Measurements from ENCODE around the gene ALG14. TPM values are rescaled to one million over a fixed set of nuclear protein-coding genes. Genes with fewer than 3 reads are reported as not detected.

The ALG14 gene
- total RNA-seq, 1 donor from 2014 or later: 4.6 TPM

DNA sequence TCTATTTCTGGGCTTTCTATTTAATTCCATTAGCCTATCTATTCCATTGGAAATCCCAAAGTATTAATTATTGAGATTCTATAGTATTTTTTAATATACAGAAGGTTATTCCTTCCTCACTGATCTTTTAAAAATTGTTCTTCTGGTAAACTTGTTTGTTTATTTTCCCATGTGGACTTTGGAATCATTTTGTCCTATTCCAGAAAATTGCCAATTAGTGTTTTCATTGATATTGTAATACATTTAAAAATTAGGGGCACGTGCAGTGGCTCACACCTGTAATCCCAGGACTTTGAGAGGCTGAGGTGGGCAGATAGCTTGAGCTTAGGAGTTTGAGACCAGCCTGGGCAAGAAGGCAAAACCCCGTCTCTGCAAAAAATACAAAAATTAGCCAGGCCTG lies 36.0 kb upstream of the ALG14 start:
- Histone ChIP-seq H3K36me3 (no peaks in the 10 kb centered on the region), H3K9me3 (no peaks in the 10 kb centered on the region), H3K27ac (no peak overlapping the region), H3K4me3 (no peak overlapping the region), H3K4me1 (no peaks in the 10 kb centered on the region), H3K27me3 (ENCODE audit: low read depth) (no peaks in the 10 kb centered on the region)
- DNase-seq (no peak), ATAC-seq (no peak)
- TF ChIP-seq, protein P1, sequence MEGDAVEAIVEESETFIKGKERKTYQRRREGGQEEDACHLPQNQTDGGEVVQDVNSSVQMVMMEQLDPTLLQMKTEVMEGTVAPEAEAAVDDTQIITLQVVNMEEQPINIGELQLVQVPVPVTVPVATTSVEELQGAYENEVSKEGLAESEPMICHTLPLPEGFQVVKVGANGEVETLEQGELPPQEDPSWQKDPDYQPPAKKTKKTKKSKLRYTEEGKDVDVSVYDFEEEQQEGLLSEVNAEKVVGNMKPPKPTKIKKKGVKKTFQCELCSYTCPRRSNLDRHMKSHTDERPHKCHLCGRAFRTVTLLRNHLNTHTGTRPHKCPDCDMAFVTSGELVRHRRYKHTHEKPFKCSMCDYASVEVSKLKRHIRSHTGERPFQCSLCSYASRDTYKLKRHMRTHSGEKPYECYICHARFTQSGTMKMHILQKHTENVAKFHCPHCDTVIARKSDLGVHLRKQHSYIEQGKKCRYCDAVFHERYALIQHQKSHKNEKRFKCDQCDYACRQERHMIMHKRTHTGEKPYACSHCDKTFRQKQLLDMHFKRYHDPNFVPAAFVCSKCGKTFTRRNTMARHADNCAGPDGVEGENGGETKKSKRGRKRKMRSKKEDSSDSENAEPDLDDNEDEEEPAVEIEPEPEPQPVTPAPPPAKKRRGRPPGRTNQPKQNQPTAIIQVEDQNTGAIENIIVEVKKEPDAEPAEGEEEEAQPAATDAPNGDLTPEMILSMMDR (IDR thresholded peaks at IDR 0.05): no peak
- intact Hi-C loops (cut with DNase I): no loop called here

DNA sequence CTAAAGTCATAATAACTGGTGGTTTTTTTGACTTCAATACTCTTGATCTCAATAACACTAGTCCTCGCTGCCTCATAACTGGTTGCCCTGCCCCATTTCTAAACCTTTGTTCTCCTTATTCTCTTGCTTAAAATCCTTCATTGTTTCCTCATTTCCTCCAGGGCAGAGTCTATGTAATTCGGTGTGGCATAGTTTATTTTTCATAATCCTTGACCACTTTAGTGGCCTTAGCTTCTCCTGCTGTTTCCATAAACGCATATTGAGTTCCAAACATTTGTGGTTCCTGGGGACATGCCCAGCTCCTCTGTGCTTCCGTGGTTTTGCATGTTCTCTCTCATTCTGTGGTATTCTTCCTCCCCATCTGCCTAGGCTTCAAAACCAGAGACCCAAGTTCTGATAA lies 25.4 kb upstream of the ALG14 start:
- no peaks in the 10 kb centered on the region for H3K36me3 ChIP-seq
- DNase-seq (no peak), ATAC-seq (peak; percentile 41 to 64)
- H3K9me3 ChIP-seq: no peaks in the 10 kb centered on the region
- H3K4me1 ChIP-seq: no peaks in the 10 kb centered on the region
- no peak overlapping the region for H3K27ac ChIP-seq
- intact Hi-C loops (cut with DNase I): no loop called here
- no peak overlapping the region for H3K4me3 ChIP-seq
- H3K27me3 ChIP-seq (ENCODE audit: low read depth): no peaks in the 10 kb centered on the region
- TF ChIP-seq, protein P1 (IDR thresholded peaks at IDR 0.05): no peak

DNA sequence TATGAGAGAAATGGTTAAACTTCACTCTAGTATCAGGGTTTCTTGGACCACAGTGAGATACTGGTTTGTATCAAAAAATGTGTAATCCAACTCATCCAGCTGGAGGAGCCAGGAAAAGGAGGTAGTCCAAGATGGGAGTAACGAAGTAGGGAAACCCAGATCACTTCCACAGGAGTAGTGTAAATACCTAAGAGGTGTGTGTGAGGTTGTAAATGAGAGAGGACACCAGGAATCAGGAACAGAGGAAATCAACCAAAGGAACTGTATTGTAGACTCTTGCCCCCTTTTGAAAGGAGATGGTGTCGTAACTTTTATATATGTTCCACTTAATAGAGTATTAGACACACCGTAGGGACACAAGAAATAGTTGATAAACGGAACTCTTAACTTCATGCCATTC lies 24.7 kb upstream of the ALG14 start:
- intact Hi-C loops (cut with DNase I): no loop called here
- no peak for ATAC-seq
- Histone ChIP-seq H3K36me3 (no peaks in the 10 kb centered on the region), H3K27ac (no peak overlapping the region), H3K4me3 (no peak overlapping the region), H3K9me3 (no peaks in the 10 kb centered on the region), H3K4me1 (no peaks in the 10 kb centered on the region), H3K27me3 (ENCODE audit: low read depth) (no peaks in the 10 kb centered on the region)
- no peak for DNase-seq
- TF ChIP-seq, protein P1 (IDR thresholded peaks at IDR 0.05): no peak

DNA sequence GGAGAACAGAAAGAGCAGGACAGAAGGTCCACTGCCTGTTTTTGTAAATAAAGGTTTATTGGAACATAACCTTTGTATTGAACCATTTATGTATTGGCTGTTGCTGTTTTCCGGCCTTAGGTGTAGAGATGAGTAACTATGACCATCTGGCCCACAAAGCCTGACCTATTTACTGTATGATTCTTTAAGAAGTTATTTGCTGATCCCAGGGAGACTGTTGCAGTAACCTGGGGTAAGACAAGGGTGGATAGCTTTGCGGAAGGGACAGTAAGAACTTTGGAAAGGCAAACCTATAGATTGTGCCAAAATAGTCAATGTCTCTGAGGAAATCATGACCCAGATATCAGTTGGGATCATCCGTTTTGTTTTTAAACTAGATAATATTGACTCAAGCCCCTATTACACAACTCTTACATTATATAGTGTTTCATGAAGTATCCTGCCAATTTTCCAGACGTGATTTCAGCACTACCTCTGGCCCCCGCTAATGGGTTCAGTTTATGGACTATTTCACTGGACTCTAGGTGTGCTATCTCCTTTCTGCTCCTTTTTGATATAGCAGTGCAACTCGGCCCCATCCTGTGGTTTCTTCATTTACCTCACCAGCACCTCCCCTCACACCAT lies 23.6 kb upstream of the ALG14 start:
- DNase-seq: no peak
- H3K4me1 ChIP-seq: no peaks in the 10 kb centered on the region
- no peaks in the 10 kb centered on the region for H3K9me3 ChIP-seq
- no peak overlapping the region for H3K27ac ChIP-seq
- intact Hi-C loops (cut with DNase I): no loop called here
- H3K4me3 ChIP-seq: no peak overlapping the region
- H3K27me3 ChIP-seq (ENCODE audit: low read depth): no peaks in the 10 kb centered on the region
- peak in 1 of 2 donors; percentile 7 for ATAC-seq
- TF ChIP-seq, protein P1 (IDR thresholded peaks at IDR 0.05): no peak
- no peaks in the 10 kb centered on the region for H3K36me3 ChIP-seq

DNA sequence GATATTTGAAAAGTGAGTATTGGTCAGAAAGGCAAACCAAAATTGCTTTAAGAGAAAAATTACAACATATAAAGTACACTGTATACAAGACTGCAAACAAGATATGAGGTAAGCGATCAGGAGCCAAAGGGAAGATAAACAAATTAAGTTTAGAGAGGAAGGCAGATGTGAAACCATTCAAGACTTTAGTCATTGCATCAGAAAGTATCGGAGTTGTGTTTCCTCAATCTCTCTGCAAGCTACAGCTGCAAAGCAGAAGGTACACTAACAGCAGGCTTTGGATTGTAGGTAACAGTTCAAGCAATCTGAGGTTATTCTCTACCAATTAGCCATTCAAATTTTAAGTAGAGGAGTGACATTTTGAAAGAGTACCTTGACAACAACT lies 23.1 kb upstream of the ALG14 start:
- TF ChIP-seq, protein P1 (IDR thresholded peaks at IDR 0.05): no peak
- Histone ChIP-seq H3K36me3 (no peaks in the 10 kb centered on the region), H3K4me3 (no peak overlapping the region), H3K27ac (no peak overlapping the region), H3K4me1 (no peaks in the 10 kb centered on the region), H3K9me3 (no peaks in the 10 kb centered on the region), H3K27me3 (ENCODE audit: low read depth) (no peaks in the 10 kb centered on the region)
- ATAC-seq (peak; percentile 59 to 62), DNase-seq (no peak)
- intact Hi-C loops (cut with DNase I): no loop called here
